GM03348 (cell line): ENCODE results near the gene SLC22A13.
"Not testable (repeated sequence)": the region's sequence is repeated elsewhere in the genome, so short reads cannot be mapped to it uniquely, and the experiment has no call there.

Experiments used
- DNase-seq: peaks from one replicate; pipeline ENCODE4 v3.0.0; 2012; ENCODE audit warnings: low spot score

The SLC22A13 gene

GRCh38 chr3:38264353-38264771 is 1.2 kb upstream of the SLC22A13 start:
- DNase-seq, result peak; percentile 3

- DNase-seq, result no peak
Observed at GRCh38 chr3:38264779-38265178, 833 bp upstream of the SLC22A13 start.

DNA sequence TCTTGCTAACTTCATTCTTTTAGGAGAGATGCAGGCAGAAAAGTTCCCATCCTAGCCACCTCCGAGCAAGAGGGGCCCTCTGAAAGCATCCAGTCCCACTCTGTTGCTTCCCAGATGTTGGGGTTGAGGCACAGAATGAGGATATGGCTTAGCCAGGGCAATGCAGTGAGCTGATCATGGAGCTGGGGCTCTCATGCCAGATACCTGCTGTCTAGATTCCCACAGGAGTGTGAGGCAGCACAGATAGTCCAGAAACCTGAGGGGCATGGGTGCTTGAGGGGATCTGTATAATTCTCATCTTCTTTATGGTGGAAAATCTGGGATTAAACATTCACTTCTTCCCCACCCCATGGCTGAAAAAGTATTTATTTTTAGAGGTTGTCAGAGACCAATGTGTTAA is 1.2 kb downstream of the SLC22A13 start:
- no peak for DNase-seq

GRCh38 chr3:38267662-38268061 is 2.0 kb downstream of the SLC22A13 start:
- no peak for DNase-seq

GRCh38 chr3:38268087-38268486 is 2.5 kb downstream of the SLC22A13 start:
- no peak for DNase-seq

DNA sequence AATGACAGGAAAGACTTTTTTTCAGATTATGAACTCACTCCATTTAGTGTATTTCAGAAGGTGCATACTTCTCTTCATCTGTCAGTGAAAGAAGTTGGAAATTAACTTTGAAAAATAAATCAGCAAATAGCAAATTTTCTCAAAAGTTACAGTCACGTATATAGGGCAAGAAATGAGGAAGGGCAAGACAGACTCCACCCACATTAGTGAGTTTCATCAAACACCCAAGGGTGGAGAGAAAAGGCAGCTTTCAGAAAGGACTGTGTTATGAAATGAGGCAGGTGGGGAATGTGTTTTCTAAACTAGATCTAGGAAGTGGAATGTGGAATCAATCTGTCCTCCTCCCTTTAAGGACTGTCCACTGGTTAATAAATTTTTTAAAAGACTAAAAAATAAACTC is 2.9 kb downstream of the SLC22A13 start:
- DNase-seq, result no peak

GRCh38 chr3:38270606-38271005 is 5.0 kb downstream of the SLC22A13 start:
- no peak for DNase-seq

DNA sequence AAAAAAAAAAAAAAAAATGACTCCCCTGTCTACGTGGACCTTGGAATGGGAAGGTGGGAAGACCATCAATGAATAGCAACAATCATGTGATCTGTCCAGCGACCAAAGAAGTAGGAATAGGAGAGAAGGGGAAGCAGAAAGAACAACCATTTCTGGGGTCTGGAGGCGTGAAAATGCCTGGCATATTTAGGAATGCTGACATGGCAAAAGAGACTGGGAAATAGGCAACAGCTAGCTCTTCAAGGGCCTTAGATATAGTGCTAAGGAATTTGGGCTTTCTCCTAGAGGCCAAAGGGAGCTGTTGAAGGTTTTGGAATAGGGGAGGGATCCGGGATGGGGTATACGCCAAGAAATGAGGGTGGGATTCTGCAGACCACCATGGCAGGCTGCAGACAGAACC is 5.9 kb downstream of the SLC22A13 start:
- DNase-seq, result peak; percentile 3

GRCh38 chr3:38274864-38275649 is 9.4 kb downstream of the SLC22A13 start:
- no peak for DNase-seq

DNA sequence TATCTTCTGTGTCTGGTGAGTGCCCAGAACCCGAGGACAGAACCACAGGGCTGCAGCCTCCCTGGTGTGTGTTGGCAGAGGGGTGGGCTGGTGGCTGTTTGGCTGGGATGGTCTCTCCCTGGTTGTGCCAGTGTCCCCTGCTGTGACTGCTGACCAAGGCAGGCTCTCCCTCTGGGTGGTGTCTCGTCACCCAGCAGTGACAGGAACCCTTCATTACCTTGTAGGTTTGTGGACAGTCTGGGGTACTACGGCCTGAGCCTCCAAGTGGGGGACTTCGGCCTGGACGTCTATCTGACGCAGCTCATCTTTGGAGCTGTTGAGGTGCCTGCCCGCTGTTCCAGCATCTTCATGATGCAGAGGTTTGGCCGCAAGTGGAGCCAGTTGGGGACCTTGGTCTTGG is 10.0 kb downstream of the SLC22A13 start:
- DNase-seq, result no peak

DNA sequence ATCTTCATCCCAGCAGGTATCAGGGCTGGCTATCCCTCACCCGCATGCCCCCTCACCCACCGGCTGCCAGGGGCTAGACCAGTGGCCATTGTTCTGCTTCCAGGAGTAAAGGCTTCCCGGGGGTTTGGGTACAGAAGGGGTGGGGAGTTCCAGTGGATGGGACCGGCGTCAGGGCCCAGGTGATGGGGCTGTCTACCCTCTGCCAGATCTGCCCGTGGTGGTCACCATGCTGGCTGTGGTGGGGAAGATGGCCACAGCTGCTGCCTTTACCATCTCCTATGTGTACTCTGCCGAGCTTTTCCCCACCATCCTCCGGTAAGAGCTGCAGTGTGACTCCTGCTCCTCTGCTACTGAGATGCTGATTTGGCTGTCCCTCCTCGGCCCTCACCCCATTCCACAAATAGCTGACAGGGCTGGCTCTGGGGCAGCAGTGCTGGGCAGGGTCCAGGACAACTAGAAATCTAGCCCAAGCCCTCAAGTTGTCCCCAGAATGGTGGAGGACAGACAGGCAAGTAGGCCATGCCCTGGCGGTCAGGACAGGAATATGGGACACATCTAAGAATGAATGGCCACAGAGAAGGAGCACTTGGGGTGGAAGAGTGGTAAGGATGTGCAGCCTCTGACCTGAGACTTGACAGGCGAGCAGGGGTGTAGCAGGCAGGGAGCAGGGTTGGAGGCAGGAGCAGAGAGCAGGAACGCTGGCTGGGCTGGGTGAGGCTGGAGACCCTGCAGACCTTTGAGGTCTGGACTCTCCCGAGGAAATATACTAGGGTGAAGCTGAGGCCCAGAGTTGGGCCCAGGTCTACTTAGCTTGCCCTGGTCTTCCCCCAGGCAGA is 10.7 kb downstream of the SLC22A13 start:
- peak; percentile 5 for DNase-seq

DNA sequence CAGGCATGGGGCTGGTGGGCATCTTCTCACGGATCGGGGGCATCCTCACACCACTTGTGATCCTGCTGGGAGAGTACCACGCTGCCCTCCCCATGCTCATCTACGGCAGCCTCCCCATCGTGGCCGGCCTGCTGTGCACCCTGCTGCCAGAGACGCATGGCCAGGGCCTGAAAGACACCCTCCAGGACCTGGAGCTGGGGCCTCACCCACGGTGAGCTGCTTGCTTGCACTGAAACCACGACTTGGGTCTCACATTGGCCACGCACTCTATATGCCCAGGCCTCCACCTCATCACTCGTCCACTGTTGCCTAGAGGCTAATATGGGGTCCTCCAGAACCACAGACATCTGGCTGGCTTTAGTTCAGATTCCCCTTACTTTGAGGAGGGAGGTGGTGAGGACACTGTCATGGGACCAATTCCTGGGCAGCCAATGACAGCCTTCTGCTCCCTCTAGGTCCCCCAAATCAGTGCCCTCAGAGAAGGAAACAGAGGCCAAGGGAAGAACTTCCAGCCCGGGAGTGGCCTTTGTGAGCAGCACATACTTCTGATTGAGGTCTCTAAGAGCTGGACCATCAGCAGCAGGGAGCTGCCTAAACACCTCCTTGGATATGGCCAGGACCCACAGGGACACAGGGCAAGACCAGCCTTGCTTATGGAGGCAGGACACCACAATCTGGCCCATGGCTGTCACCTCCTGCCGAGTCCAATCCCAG is 11.5 kb downstream of the SLC22A13 start:
- DNase-seq, result peak; percentile 4

DNA sequence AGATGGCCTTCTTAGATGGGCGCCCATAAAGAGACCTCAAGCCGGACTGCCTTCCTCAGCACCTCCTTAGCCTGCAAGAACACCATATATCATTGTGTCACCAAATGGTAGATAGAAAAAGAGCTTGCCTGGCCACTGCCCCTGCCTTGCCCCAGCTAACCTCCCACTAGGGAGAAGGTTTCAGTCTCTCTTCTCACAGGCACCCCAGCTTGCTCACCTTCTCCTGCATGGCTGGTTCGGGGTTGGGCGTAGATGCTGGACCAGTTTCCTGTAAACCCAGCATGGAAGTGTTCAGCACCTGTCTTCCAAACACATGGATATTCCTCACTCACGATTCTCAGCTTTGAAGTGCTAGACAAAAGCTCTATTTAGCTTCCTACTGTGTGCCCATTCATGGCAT is 13.2 kb downstream of the SLC22A13 start:
- no peak for DNase-seq

- peak; percentile 4 for DNase-seq
Observed at GRCh38 chr3:38281895-38282686, 16.5 kb downstream of the SLC22A13 start, which contains the start of gene SLC22A14. Gene SLC22A14, plus strand, starts transcription at chr3:38282294. Its CDS starts 23,733 bp downstream, at chr3:38306027.

GRCh38 chr3:38283810-38284755 is 18.5 kb downstream of the SLC22A13 start:
- peak; percentile 85 for DNase-seq

DNA sequence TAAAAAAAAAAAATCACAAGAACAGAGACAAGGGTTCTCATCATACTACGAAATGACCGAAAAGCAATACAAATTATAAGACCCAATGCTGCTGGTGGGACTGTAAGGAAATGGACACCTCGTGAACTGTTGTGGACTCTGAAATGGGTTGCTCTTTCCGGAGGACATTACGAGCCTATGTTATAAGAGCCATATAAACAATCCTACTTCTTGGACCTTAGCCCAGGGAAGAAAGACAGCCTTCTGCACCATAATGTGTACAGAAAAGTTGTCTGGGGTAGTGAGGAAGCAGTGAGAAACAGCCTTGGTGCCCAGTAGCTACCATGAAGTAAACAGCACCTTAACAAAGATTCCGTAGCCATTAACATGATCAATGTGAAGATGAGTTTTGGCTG is 19.1 kb downstream of the SLC22A13 start:
- DNase-seq, result no peak

DNA sequence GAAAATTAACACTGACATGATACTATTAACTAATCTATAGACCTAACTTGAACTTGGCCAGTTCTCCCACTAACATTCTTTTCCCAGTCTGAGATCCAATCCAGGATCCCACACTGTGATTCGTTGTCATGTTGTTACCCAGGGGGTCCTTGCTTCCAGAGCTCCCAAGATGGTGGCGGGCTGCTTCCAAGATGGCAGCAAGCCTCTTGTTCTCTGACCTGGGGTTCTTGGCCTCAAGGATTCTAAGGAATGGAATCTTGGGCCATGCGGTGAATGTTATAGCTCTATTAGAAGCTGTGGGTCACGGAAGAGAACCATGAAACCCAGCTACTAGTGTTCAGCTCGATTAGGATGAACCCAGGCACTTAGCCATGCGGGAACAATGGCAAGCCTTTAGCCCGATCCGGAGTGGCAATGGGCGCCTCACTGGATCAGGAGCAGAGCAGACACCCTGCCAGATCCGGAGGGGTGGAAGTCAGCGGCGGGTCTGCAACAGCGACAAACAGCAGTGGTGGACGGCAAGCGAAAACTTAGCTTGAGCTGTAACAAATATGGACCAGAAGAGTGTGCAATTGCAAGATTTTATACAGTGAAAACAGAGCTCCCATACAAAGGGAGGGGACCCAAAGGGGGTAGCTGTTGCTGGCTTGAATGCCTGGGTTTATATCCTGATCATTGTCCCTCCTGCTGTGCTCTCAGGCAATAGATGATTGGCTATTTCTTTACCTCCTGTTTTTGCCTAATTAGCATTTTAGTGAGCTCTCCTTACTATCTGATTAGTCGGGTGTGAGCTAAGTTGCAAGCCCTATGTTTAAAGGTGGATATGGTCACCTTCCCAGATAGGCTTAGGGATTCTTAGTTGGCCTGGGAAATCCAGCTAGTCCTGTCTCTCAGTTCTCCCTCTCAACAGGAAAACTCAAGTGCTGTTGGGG is 23.9 kb downstream of the SLC22A13 start:
- DNase-seq, result not testable (repeated sequence)

DNA sequence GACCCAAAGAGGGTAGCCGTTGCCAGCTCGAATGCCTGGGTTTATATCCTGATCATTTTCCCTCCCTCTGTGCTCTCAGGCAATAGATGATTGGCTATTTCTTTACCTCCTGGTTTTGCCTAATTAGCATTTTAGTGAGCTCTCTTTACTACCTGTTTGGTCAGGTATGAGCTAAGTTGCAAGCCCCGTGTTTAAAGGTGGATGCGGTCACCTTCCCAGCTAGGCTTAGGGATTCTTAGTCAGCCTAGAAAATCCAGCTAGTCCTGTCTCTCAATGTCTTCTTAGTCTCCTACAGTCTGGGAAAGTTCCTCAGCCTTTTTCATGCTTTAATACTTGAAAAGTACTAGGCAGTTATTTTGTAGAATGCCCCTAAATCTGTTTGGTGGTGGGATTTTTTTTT is 31.4 kb downstream of the SLC22A13 start:
- not testable (repeated sequence) for DNase-seq

DNA sequence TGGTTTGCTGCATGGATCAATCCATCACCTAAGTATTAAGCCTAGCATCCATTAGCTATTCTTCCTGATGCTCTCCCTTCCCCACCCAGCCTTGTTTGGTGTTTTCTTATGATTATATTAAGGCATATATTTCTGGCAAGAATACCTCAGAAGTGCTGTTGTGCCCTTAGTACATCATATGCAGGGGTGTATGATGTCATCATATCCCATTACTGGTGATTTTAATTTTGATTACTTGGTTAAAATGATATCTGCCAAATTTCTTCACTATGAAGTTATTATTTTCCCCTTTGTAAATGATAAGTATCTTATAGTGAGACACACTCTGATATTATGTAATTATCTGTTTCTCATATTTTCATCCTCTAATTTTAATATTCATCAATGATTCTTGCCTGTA is 31.9 kb downstream of the SLC22A13 start:
- no peak for DNase-seq
